ENCODE results near the gene PTCD1. TPM values are rescaled to one million over a fixed set of nuclear protein-coding genes. Genes with fewer than 3 reads are reported as not detected.

The PTCD1 gene
- polyA plus RNA-seq, 1 donor from 2014 or later = 5.5 TPM

DNA sequence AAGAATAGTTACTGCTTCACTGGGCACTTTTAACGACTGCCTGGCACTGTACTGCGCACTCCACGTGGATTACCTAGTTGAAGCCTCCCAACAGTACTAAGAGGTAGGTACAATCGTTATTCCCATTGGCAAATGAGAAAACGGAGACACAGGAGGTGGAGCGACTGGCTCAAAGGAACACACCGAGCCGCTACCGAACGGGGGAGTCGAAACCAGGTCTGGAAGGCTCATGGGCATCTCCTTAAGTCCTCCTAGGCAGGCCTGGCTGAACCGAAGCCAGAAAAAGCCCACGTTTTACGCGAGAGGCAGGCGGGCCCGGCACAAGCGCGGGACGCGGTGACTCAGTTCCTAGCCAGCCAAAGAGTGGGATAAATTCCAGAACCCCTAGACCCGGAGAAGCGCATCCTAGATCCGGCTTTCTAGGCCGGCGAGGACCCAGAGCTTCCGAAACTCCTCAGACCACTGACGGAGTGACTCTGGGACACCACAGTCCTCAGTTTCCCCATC is 30.7 kb downstream of the PTCD1 start:
- peak overlapping the region; percentile 99 to 100 (median 99) for H3K4me3 Mint-ChIP-seq
- peaks cover 7% of the 10 kb centered on the region for H3K36me3 Mint-ChIP-seq
- H3K27ac Mint-ChIP-seq = peak overlapping the region; percentile 97 to 99 (median 98)
- H3K27me3 Mint-ChIP-seq = no peaks in the 10 kb centered on the region
- H3K9me3 Mint-ChIP-seq = no peaks in the 10 kb centered on the region
- H3K4me1 Mint-ChIP-seq = peaks cover 27 to 32% (median 29%) of the 10 kb centered on the region in 3 donors

DNA sequence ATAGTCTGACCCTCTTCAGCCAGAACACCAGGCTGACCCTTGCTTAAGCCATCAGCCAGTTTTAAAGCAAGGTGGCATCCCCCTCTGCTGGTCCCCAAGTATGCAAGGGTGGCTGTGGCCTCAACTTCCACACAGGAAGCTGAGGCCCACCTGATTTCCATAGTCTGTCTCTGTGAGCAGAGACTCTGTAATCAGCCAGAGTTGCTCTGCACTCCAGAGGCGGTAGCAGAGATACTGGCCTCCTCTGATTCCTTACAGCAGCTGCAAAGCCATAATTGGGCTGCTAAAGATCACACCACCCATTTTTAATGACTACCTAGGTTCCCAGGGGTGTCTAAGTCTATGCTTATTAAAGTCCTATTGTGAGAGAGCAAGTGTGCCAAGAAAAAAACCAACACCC is 32.0 kb downstream of the PTCD1 start:
- Mint-ChIP-seq H3K36me3 (peaks cover 7% of the 10 kb centered on the region), H3K27ac (peak overlapping the region in 2 of 3 donors; percentile 63 to 98), H3K4me3 (peak overlapping the region; percentile 18 to 100 (median 86)), H3K9me3 (no peaks in the 10 kb centered on the region), H3K4me1 (peaks cover 27 to 32% (median 29%) of the 10 kb centered on the region in 3 donors), H3K27me3 (no peaks in the 10 kb centered on the region)

DNA sequence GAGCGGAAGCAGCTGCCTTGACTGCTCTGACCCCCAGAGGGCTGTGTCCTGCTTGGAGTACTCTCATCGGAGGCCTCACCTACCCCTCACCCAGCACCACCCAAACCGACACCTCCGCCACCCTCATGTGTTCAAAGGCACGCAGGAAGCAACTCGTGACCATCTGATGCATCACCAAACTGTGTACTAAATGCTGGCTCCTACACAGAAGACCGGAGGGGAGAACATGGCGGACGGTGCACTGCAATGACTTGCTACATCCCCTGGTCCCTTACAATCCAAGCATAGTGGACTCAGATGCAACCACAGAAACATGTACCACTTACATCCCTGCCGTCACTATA is 33.6 kb downstream of the PTCD1 start:
- H3K9me3 Mint-ChIP-seq = no peaks in the 10 kb centered on the region
- no peaks in the 10 kb centered on the region for H3K27me3 Mint-ChIP-seq
- H3K27ac Mint-ChIP-seq = peak overlapping the region in 1 of 3 donors; percentile 58
- H3K4me3 Mint-ChIP-seq = peak overlapping the region in 2 of 4 donors; percentile 39 to 55
- peaks cover 4% of the 10 kb centered on the region for H3K36me3 Mint-ChIP-seq
- H3K4me1 Mint-ChIP-seq = peaks cover 23 to 24% (median 24%) of the 10 kb centered on the region in 3 donors

DNA sequence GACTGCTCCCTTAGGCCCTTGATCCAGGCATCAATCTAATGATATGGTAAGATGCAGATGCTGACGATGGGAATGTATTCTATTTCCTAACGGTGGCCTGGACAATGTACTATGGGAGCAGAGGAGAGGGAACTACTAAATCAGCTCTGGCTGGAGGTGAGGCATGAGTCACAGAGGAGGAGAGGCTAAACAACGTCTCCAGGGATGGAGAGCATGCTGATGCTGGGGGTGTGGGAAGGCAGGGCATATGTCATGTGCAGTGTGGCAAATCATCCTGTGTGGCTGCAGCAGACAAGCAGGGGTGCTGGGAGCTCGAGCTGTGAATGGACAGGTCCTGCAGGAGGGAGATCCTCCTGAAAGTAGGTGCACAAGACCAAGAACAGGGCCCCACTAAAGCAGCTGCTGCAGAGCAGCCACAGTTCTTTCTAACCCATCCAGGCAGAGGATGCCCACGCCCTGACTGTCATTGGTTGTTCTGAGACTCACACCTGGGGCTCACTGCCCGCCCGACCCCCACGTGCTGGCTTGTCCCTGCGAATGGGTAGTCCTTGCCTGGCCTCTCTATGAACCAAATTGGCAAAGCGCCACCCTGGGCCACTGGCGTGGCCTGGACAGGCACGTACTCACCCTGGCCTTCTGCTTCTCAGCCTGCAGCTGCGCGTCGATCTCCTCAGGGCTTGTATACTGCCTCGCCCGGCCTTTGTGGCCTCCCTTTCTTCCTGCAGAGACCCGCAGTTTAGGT is 34.2 kb downstream of the PTCD1 start:
- no peaks in the 10 kb centered on the region for H3K9me3 Mint-ChIP-seq
- peak overlapping the region in 2 of 4 donors; percentile 38 to 55 for H3K4me3 Mint-ChIP-seq
- H3K4me1 Mint-ChIP-seq = peaks cover 21 to 24% (median 23%) of the 10 kb centered on the region in 3 donors
- peak overlapping the region; percentile 29 to 78 (median 65) for H3K27ac Mint-ChIP-seq
- no peaks in the 10 kb centered on the region for H3K27me3 Mint-ChIP-seq
- H3K36me3 Mint-ChIP-seq = peaks cover 4% of the 10 kb centered on the region

DNA sequence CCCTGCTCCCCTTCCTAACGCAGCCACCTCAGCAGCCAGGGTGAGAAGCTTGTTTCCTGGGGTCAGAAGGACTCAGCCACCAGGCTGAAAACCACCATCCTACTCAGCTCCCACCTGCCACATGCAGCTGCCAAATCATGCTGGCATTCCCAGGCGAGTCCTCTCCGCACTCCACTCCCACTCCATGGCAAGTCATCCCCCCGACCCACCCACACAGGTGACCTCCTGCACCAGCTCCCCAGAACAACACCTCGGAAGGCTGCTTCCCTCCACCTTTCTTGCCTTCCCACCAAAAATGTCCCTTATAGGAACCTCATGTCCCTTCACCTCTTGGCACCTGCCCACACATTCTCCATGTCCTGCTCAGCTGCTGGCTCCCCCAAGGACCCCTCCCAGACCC is 34.8 kb downstream of the PTCD1 start:
- no peaks in the 10 kb centered on the region for H3K27me3 Mint-ChIP-seq
- H3K4me3 Mint-ChIP-seq = peak overlapping the region in 2 of 4 donors; percentile 38 to 53

DNA sequence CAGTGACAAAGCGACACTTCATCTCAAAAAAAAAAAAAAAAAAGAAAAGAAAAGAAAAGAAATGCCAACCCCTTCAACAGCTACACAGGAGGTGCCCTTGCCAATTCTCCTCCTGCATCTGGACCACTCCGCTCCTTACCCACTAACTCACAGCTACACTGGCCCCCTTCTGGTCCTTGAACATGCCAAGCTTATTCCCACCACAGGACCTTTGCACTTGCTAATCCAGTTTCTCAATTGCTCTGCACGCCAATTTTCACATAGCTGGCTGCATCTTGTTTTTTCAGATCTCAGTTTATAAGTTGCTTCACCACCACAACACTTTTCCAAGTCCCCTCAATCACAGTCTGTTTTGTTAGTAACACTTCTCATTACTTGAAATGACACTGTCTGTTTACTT is 35.7 kb downstream of the PTCD1 start:
- Mint-ChIP-seq H3K9me3 (no peaks in the 10 kb centered on the region), H3K4me3 (peak overlapping the region in 2 of 4 donors; percentile 53 to 78), H3K27me3 (no peaks in the 10 kb centered on the region), H3K27ac (peak overlapping the region in 2 of 3 donors; percentile 57 to 64), H3K4me1 (peaks cover 21 to 24% (median 22%) of the 10 kb centered on the region in 3 donors), H3K36me3 (peaks cover 4% of the 10 kb centered on the region)

More for the DNA sequence above, 34.8 kb downstream of the PTCD1 start:
- Mint-ChIP-seq H3K27ac (peak overlapping the region; percentile 29 to 78 (median 65)), H3K9me3 (no peaks in the 10 kb centered on the region), H3K36me3 (peaks cover 4% of the 10 kb centered on the region), H3K4me1 (peaks cover 20 to 24% (median 21%) of the 10 kb centered on the region in 3 donors)

DNA sequence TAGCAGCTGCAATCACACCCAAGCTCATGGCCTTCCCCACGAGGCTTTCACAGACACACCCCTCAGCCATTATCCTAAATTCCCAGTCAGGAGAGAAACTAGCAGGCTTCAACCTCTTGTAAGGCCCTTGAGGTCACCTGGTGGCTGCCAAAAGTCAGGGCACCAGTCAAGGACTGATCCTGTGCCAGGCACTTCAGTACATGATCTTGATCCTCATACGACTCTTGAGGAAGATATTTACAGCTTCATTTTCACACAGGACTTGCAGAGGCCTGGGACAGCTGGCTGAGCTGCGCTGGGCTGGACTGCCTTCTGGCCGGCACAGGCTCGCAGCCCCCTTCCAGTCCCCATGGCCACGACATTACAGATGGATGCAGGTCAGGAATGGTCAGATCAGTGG is 39.0 kb downstream of the PTCD1 start:
- no peaks in the 10 kb centered on the region for H3K27me3 Mint-ChIP-seq
- peaks cover 10 to 12% (median 10%) of the 10 kb centered on the region in 3 donors for H3K4me1 Mint-ChIP-seq
- H3K27ac Mint-ChIP-seq = peak overlapping the region in 2 of 3 donors; percentile 72 to 87
- no peak overlapping the region for H3K4me3 Mint-ChIP-seq
- H3K9me3 Mint-ChIP-seq = no peaks in the 10 kb centered on the region
- H3K36me3 Mint-ChIP-seq = peaks cover 4% of the 10 kb centered on the region

DNA sequence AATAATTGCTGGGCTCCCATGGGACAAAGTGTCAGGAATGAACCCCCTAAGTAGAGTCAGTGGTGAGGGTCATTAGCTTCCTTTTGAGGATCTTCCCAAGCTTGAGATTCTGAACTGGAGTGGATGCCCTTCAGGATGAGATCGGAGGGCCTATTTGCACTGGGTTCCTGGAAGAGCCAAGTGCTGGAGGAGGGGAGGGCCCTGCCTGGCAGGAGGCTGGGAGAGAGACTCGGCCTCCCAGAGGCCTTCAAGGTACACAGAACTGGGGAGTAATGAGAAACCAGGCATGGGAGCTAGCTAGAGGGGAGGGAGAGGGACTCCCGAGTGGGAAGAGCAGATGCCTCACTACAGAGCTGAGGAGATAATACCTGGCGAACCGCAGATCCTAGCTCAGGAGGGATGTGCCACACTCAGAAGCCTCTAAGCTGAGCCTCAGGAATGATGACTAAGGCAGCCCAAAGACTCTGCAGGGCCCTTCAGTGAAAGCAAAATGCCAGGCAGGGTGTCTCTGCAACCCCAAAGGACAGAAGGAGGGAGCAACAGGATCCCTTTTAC is 39.6 kb downstream of the PTCD1 start:
- Mint-ChIP-seq H3K36me3 (peaks cover 4% of the 10 kb centered on the region), H3K27me3 (no peaks in the 10 kb centered on the region), H3K9me3 (no peaks in the 10 kb centered on the region), H3K4me3 (peak overlapping the region in 1 of 4 donors; percentile 70), H3K27ac (peak overlapping the region in 2 of 3 donors; percentile 73 to 87), H3K4me1 (peaks cover 7 to 10% (median 8%) of the 10 kb centered on the region in 3 donors)

DNA sequence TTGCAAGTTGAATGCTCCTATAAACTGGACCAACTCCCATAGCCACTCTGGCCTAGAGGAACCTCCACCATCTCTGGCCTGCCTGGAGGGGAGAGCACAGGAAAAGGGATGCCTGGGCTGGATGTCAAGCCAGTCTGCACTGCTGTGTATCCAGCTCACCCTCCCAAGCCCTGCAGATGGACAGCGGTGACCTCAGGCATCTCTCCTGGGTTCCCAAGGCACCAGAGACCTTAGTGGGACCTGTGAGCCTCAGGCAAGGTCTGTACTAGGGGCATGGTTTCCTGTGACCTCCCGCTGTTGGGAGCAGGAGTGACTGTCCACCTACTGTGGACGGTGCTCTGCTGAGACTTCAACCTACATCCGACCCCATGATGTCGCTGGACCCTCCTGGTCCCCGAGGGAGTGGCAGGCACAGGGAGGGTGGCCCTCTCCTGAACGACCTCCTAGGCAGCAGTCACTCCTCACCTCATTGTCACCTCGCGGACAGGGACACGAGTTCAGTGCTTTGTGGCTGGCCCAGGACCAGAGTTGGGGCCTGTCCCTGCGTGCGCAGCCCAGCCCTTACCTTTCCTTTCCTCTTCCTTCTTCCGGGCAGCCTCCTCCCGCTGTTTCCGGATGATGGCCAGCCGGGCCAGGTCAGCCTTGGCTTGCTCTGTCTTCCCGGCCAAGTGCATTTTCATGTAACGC is 41.2 kb downstream of the PTCD1 start:
- no peaks in the 10 kb centered on the region for H3K36me3 Mint-ChIP-seq
- H3K27ac Mint-ChIP-seq = peak overlapping the region in 1 of 3 donors; percentile 87
- H3K27me3 Mint-ChIP-seq = no peaks in the 10 kb centered on the region
- H3K9me3 Mint-ChIP-seq = no peaks in the 10 kb centered on the region
- H3K4me1 Mint-ChIP-seq = peaks cover 10 to 19% (median 13%) of the 10 kb centered on the region in 3 donors
- peak overlapping the region in 3 of 4 donors; percentile 21 to 83 (median 40) for H3K4me3 Mint-ChIP-seq

DNA sequence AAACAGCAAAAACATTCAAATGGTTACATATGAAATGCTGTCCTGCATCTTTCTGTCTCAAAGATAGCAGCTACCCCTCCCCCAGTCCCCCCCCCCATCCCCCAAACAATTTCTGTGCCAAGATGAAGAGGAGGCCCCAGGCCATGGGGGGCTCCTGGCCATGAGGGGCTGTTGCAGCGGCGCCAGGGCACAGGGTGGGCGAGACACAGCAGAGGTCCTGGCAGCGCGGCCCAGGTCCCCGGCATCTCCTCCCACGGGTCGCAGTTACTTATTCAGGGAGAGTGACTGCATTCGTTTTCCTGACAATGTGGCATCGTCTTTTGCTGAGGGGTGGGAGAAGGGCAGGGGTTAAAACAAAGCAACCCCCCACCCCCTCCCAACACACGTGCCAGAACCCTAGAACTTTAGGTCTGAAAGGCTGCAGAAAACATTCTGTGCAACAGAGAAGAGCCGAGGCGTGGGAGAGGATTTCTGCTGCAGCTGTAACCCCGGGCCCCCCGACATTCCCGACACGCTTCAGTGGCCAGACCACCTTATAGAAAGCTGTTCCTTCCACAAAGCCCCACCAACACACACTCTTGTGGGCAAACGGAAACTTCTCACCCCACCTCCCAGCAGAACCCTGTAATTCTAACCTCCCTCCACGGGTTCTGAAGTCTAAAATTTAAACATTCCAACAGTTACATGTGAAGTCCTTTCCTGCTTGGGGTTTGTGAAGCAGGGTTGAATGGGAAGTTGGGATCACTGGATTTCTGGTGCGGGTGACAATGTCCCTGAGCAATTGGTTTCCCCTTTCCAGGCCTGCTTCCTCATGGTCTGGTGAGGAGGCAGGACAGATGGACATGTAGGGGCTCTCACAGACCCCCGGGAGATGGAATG is 41.9 kb downstream of the PTCD1 start:
- H3K27me3 Mint-ChIP-seq = no peaks in the 10 kb centered on the region
- no peaks in the 10 kb centered on the region for H3K9me3 Mint-ChIP-seq

DNA sequence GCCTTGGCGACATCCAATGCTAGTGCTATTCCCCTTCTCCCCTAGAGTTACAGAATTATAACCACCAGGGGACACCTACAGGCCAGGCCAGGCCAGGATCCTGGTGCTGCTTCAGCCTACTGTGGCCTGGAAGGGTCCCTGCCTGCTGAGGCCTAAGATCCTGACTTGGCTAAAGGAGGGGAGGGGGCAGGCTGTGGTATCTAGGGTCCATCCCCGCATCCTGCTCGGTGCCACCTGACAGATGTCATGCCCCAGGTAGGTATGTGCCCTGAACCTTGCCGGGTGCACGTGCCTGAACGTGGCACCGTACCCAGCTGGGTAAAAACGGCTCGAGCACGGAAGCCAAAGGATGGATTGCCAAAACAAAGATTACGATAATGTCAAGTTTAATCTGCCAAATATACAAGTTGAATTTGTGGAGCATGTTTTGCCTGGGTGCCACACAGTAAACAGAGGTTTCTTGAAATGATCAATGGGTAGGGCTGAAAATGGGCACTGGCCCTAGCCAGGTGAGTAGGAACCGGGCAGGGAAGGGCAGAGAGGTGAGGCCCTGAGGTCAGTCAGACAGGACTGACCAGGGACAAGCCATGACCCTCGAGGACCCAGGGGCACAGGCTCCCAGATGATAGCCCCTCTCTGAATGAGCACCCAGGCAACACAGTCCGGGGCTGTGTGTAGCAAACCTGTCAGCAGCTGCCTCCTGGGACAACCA is 42.8 kb downstream of the PTCD1 start:
- H3K4me3 Mint-ChIP-seq = no peak overlapping the region
- H3K4me1 Mint-ChIP-seq = peaks cover 12 to 16% (median 13%) of the 10 kb centered on the region in 3 donors
- no peaks in the 10 kb centered on the region for H3K9me3 Mint-ChIP-seq
- H3K27me3 Mint-ChIP-seq = no peaks in the 10 kb centered on the region
- H3K27ac Mint-ChIP-seq = peak overlapping the region in 1 of 3 donors; percentile 32
- peaks cover 1% of the 10 kb centered on the region for H3K36me3 Mint-ChIP-seq

More for the DNA sequence above, 41.9 kb downstream of the PTCD1 start:
- H3K27ac Mint-ChIP-seq = peak overlapping the region in 2 of 3 donors; percentile 67 to 91
- peaks cover 12 to 19% (median 13%) of the 10 kb centered on the region in 3 donors for H3K4me1 Mint-ChIP-seq
- peaks cover 1% of the 10 kb centered on the region for H3K36me3 Mint-ChIP-seq
- H3K4me3 Mint-ChIP-seq = peak overlapping the region in 1 of 4 donors; percentile 40

DNA sequence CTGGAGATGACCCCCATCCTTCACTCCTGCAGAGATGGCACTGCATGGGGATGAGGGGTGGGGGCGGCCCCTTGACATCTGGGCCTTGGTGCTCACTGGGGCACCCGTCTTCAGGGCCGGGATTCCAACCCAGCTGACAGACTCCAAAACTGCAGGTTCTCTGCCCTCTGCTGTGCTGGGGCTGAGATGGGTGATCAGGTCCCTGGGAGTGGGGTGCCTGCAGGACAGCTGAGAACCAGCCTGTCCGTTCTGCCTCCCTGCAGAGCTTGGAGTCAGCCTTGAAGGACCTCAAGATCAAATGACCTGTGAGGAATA is 44.5 kb downstream of the PTCD1 start:
- no peaks in the 10 kb centered on the region for H3K9me3 Mint-ChIP-seq
- H3K36me3 Mint-ChIP-seq = peaks cover 1% of the 10 kb centered on the region
- H3K27me3 Mint-ChIP-seq = no peaks in the 10 kb centered on the region
- peak overlapping the region in 1 of 3 donors; percentile 32 for H3K27ac Mint-ChIP-seq
- peaks cover 9 to 16% (median 13%) of the 10 kb centered on the region in 3 donors for H3K4me1 Mint-ChIP-seq
- H3K4me3 Mint-ChIP-seq = peak overlapping the region in 2 of 4 donors; percentile 44 to 63

DNA sequence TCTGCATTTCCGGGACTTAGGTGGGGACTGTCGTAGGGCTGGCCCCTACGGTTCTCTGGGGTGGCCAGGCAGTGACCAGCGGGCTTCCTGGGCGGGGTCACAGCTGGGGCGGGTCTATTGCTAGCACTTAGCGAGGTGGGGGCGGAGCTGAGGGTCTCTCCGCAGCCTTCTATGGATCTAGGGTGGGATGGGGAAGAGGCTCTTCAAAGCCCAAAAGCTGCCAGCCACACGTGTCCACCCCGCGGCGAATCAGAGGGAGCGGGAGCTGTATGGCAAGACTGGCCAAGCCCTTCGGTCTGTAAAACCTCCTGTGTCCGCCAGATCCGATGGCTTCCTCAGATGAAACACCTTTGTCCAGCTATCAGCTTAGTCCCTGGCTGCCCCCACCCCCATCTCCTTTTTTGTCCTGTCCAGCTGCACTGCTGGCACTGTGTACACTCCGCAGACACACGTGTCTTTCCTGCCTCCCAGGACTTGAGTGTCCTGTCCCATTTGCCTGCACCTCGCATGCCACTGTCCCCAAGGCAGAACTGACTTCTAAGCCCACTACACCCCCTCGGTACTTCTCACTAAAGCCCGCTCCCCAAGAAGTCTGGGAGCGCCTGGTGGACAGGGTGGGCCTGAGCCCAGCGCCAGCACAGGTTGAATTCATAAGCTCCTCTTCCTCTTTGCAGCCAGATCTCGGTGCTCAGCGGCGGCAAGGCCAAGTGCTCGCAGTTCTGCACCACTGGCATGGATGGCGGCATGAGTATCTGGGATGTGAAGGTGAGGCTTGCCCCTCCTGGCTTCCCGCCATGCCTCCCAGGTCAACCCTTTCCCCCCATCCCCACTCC is 45.0 kb downstream of the PTCD1 start:
- Mint-ChIP-seq H3K27me3 (no peaks in the 10 kb centered on the region), H3K4me1 (peaks cover 9 to 13% (median 13%) of the 10 kb centered on the region in 3 donors), H3K4me3 (peak overlapping the region; percentile 80 to 95 (median 90)), H3K27ac (peak overlapping the region; percentile 90 to 96 (median 93)), H3K9me3 (no peaks in the 10 kb centered on the region), H3K36me3 (peaks cover 1% of the 10 kb centered on the region)
